ENCODE results near the gene USP17L20.
"Not testable (repeated sequence)": the region's sequence is repeated elsewhere in the genome, so short reads cannot be mapped to it uniquely, and the experiment has no call there.

DNA sequence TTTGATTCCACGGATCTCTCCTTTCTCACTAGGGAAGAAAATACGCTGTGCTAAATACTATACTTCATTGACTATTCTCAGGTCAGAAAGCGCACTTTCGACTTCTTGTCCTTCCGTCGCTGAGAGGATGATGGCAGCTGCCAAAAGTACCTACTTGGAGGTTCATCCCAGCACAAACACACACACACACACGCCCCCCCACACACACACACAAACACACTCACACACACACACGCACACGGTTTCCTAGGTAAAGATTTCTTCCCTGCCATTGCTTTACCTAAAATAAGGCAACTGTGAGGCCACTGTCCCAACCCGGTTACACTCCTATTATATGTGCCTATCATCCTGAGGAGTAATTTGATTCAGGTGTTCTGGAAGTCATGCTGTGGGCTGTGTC lies 13.8 kb downstream of the USP17L20 start:
- TF ChIP-seq POLR2AphosphoS5, TAF1, POLR2A (IDR thresholded peaks at IDR 0.05; ENCODE audit: low read depth, low read length): not testable (repeated sequence)
